Activated CD8-positive, alpha-beta memory T cell treated with anti-CD3 and anti-CD28 coated beads for 36 hours (primary cell): Measurements from ENCODE around the gene FABP2. TPM values are rescaled to one million over a fixed set of nuclear protein-coding genes. Genes with fewer than 3 reads are reported as not detected.
"Not testable (repeated sequence)": the region's sequence is repeated elsewhere in the genome, so short reads cannot be mapped to it uniquely, and the experiment has no call there.

Source experiments
- CTCF ChIA-PET: fragments of 350-600 bp; sonication (Branson Sonifier 250); formaldehyde crosslinking; loops from one replicate; lab custom pipeline; 2021; ENCODE audit warnings: antibody characterized with exemption; lab: Charles Lee
- POLR2A ChIA-PET: fragments of 350-600 bp; sonication (Branson Sonifier 250); formaldehyde crosslinking; loops from one replicate; lab custom pipeline; 2021; ENCODE audit warnings: antibody characterized with exemption; lab: Charles Lee
- total RNA-seq, 2 experiments: library from RNA; stranded (reverse); gene quantifications; one replicate each; pipeline ENCODE4 v1.2.3, GENCODE V29; 2021

Gene FABP2
- total RNA-seq, 2 experiments from 2014 or later: not detected

DNA sequence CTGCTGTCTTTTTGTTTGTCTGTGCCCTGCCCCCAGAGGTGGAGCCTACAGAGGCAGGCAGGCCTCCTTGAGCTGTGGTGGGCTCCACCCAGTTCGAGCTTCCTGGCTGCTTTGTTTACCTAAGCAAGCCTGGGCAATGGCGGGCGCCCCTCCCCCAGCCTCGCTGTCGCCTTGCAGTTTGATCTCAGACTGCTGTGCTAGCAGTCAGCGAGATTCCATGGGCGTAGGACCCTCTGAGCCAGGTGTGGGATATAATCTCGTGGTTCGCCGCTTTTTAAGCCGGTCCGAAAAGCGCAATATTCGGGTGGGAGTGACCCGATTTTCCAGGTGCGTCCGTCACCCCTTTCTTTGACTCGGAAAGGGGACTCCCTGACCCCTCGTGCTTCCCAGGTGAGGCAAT, 42.4 kb downstream of the FABP2 start:
- CTCF ChIA-PET, POLR2A ChIA-PET: not testable (repeated sequence)

GRCh38 chr4:119271361-119272085, 50.4 kb downstream of the FABP2 start:
- CTCF ChIA-PET: no interaction called here

GRCh38 chr4:119268466-119268865, 53.5 kb downstream of the FABP2 start:
- POLR2A ChIA-PET: no interaction called here
- CTCF ChIA-PET: no interaction called here

More at GRCh38 chr4:119271361-119272085, 50.4 kb downstream of the FABP2 start:
- POLR2A ChIA-PET: no interaction called here

Other genes starting within 250 kb of the FABP2 start
- gene MYOZ2, start 186.3 kb downstream of the FABP2 start, total RNA-seq: not detected
- 10 to 100 TPM; 10.5 to 11.1 TPM for gene USP53, start 109.4 kb downstream of the FABP2 start, total RNA-seq